ENCODE data around the gene ANGPT4. TPM values are rescaled to one million over a fixed set of nuclear protein-coding genes. Genes with fewer than 3 reads are reported as not detected.
"Not testable (repeated sequence)": the region's sequence is repeated elsewhere in the genome, so short reads cannot be mapped to it uniquely, and the experiment has no call there.

Gene ANGPT4
- total RNA-seq, 1 donor from 2014 or later = 0.05 TPM

DNA sequence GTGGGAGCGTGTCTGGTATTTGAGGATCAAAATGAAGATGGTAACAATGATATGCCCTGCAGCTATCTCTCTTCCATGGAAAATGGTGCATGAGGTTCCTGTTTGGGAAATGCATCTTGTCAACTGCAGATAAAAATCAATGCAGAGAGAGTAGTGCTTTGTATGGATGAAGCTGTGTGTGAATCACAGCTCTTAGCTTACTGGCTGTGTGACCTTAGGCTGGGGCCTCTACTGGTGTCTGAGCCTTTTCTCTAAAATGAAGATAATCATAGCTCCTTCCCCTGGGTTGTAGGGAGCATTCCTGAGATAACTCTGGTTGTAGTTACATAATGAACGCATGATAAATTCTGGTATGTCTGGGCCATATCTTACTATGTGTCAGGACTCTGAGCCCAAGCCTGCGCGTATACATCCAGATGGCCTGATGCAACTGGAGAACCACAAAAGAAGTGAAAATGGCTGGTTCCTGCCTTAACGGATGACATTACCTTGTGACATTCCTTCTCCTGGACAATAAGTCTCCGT, 19.6 kb downstream of the ANGPT4 start:
- Mint-ChIP-seq H3K4me3 (ENCODE audit: unreplicated experiment) (no peak overlapping the region), H3K27me3 (ENCODE audit: low read depth, unreplicated experiment) (peaks cover 29% of the 10 kb centered on the region), H3K4me1 (ENCODE audit: low read depth, unreplicated experiment) (peaks cover 25% of the 10 kb centered on the region), H3K36me3 (ENCODE audit: low read depth, unreplicated experiment) (no peaks in the 10 kb centered on the region), H3K9me3 (ENCODE audit: unreplicated experiment) (peaks cover 4% of the 10 kb centered on the region), H3K27ac (ENCODE audit: unreplicated experiment) (peak overlapping the region; percentile 81)
- Histone ChIP-seq H4K20me1 (ENCODE audit: insufficient read depth, low read length) (no peaks in the 10 kb centered on the region), H3K9ac (ENCODE audit: low read length) (no peak overlapping the region), H3K4me1 (ENCODE audit: insufficient read depth, low read length) (no peaks in the 10 kb centered on the region), H2AFZ (ENCODE audit: low read depth, low read length) (no peak overlapping the region), H3K27me3 (ENCODE audit: insufficient read depth, low read length) (no peaks in the 10 kb centered on the region), H3K36me3 (ENCODE audit: insufficient read depth, low read length) (no peaks in the 10 kb centered on the region), H3K9me3 (ENCODE audit: insufficient read depth, low read depth, low read length) (no peaks in the 10 kb centered on the region), H3K27ac (ENCODE audit: low read depth, low read length) (no peak overlapping the region), H3K4me3 (ENCODE audit: insufficient read depth, low read depth, low read length) (no peak overlapping the region), H3K4me2 (ENCODE audit: low read length) (no peak overlapping the region), H3K79me2 (ENCODE audit: insufficient read depth, low read length) (no peaks in the 10 kb centered on the region)
- DNase-seq (ENCODE audit: low read depth) (no peak), FAIRE-seq (no peak)
- TF ChIP-seq EZH2 (IDR thresholded peaks at IDR 0.05; ENCODE audit: insufficient read depth, low read length) (no peak), CTCF (IDR thresholded peaks at IDR 0.05; ENCODE audit: insufficient read depth, low read depth, low read length) (no peak)

DNA sequence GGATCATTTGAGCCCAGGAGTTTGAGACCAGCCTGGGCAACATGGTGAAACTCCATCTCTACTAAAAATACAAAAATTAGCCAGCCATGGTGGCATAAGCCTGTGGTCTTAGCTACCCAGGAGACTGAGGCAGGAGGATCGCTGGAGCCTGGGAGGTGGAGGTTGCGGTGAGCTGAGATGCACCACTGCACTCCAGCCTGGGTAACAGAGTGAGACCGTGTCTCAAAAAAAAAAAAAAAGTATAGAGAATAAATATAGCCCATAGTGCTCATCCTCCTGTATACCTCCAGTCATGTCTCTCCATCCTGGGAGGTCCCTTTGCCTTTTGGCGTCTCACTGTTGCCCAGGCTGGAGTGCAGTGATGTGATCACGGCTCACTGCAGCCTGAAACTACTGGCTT, 23.8 kb downstream of the ANGPT4 start:
- not testable (repeated sequence) for H3K27me3 ChIP-seq (ENCODE audit: insufficient read depth, low read length); H3K4me1 ChIP-seq (ENCODE audit: insufficient read depth, low read length); DNase-seq (ENCODE audit: low read depth); H3K9me3 ChIP-seq (ENCODE audit: insufficient read depth, low read depth, low read length); H2AFZ ChIP-seq (ENCODE audit: low read depth, low read length); H3K4me2 ChIP-seq (ENCODE audit: low read length); H3K4me3 Mint-ChIP-seq (ENCODE audit: unreplicated experiment); H3K79me2 ChIP-seq (ENCODE audit: insufficient read depth, low read length); FAIRE-seq; H3K4me3 ChIP-seq (ENCODE audit: insufficient read depth, low read depth, low read length); H3K9ac ChIP-seq (ENCODE audit: low read length); H3K9me3 Mint-ChIP-seq (ENCODE audit: unreplicated experiment); H3K36me3 Mint-ChIP-seq (ENCODE audit: low read depth, unreplicated experiment); H4K20me1 ChIP-seq (ENCODE audit: insufficient read depth, low read length); H3K27ac Mint-ChIP-seq (ENCODE audit: unreplicated experiment); H3K36me3 ChIP-seq (ENCODE audit: insufficient read depth, low read length); H3K27ac ChIP-seq (ENCODE audit: low read depth, low read length)
- Mint-ChIP-seq H3K4me1 (ENCODE audit: low read depth, unreplicated experiment) (peaks cover 17% of the 10 kb centered on the region), H3K27me3 (ENCODE audit: low read depth, unreplicated experiment) (peaks cover 43% of the 10 kb centered on the region)

GRCh38 chr20:891706-892080, 24.4 kb downstream of the ANGPT4 start:
- DNase-seq (ENCODE audit: low read depth) = peak; percentile 23
- no peaks in the 10 kb centered on the region for H3K4me1 ChIP-seq (ENCODE audit: insufficient read depth, low read length)
- no peak for FAIRE-seq

More at GRCh38 chr20:891706-892080, 24.4 kb downstream of the ANGPT4 start:
- Mint-ChIP-seq H3K4me1 (ENCODE audit: low read depth, unreplicated experiment) (peaks cover 10% of the 10 kb centered on the region), H3K9me3 (ENCODE audit: unreplicated experiment) (peaks cover 4% of the 10 kb centered on the region), H3K27ac (ENCODE audit: unreplicated experiment) (peak overlapping the region; percentile 47), H3K4me3 (ENCODE audit: unreplicated experiment) (no peak overlapping the region), H3K27me3 (ENCODE audit: low read depth, unreplicated experiment) (peaks cover 49% of the 10 kb centered on the region), H3K36me3 (ENCODE audit: low read depth, unreplicated experiment) (no peaks in the 10 kb centered on the region)
- H3K27ac ChIP-seq (ENCODE audit: low read depth, low read length) = no peak overlapping the region
- H3K79me2 ChIP-seq (ENCODE audit: insufficient read depth, low read length) = no peaks in the 10 kb centered on the region
- H3K4me2 ChIP-seq (ENCODE audit: low read length) = no peak overlapping the region
- no peak overlapping the region for H3K9ac ChIP-seq (ENCODE audit: low read length)
- no peak overlapping the region for H2AFZ ChIP-seq (ENCODE audit: low read depth, low read length)
- TF ChIP-seq EZH2 (IDR thresholded peaks at IDR 0.05; ENCODE audit: insufficient read depth, low read length) = no peak
- no peak for TF ChIP-seq CTCF (IDR thresholded peaks at IDR 0.05; ENCODE audit: insufficient read depth, low read depth, low read length)
- H4K20me1 ChIP-seq (ENCODE audit: insufficient read depth, low read length) = no peaks in the 10 kb centered on the region
- no peaks in the 10 kb centered on the region for H3K36me3 ChIP-seq (ENCODE audit: insufficient read depth, low read length)
- no peak overlapping the region for H3K4me3 ChIP-seq (ENCODE audit: insufficient read depth, low read depth, low read length)
- no peaks in the 10 kb centered on the region for H3K27me3 ChIP-seq (ENCODE audit: insufficient read depth, low read length)
- no peaks in the 10 kb centered on the region for H3K9me3 ChIP-seq (ENCODE audit: insufficient read depth, low read depth, low read length)

All from astrocyte (in vitro differentiated cells and primary cell).